ENCODE data around the gene ABHD11.

DNA sequence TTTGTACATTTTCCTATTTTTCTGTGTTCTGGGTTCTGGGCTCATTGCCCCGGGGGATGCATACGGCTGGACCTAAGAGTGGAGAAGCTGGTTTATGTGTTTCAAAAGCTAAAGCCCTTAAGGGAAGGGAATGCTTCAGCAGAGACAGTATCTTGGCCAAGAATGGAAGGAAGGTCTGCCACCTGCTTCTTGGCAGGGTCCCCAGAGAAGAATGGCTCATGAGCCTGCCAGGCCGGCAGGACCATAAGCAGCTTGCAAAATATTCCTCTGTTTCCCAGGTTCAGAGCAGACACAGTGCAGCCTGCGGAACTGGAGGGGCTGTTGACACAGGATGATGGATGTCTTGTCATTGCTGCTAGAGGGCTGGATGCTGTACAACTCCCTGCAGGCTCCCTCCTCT lies 7.8 kb upstream of the ABHD11 start:
- TF ChIP-seq, protein P1, sequence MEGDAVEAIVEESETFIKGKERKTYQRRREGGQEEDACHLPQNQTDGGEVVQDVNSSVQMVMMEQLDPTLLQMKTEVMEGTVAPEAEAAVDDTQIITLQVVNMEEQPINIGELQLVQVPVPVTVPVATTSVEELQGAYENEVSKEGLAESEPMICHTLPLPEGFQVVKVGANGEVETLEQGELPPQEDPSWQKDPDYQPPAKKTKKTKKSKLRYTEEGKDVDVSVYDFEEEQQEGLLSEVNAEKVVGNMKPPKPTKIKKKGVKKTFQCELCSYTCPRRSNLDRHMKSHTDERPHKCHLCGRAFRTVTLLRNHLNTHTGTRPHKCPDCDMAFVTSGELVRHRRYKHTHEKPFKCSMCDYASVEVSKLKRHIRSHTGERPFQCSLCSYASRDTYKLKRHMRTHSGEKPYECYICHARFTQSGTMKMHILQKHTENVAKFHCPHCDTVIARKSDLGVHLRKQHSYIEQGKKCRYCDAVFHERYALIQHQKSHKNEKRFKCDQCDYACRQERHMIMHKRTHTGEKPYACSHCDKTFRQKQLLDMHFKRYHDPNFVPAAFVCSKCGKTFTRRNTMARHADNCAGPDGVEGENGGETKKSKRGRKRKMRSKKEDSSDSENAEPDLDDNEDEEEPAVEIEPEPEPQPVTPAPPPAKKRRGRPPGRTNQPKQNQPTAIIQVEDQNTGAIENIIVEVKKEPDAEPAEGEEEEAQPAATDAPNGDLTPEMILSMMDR (IDR thresholded peaks at IDR 0.05; ENCODE audit: borderline replicate concordance, extremely low read depth, low read length, poor library complexity, severe bottlenecking), result no peak
- no peak for TF ChIP-seq EZH2 (IDR thresholded peaks at IDR 0.05; ENCODE audit: borderline replicate concordance, low read depth, low read length, severe bottlenecking)

Measured in DND-41 (cell line).